H1 (cell line): ENCODE data around the gene DNAJB6. TPM values are rescaled to one million over a fixed set of nuclear protein-coding genes. Genes with fewer than 3 reads are reported as not detected.

ENCODE experiments used
- BCL11A ChIP-seq, 2 experiments: IDR thresholded peaks; one replicate each; pipeline ENCODE4 v1.6.1; 2011; ENCODE audit warnings: low read depth in 2 of 2, low read length in 2 of 2, mild to moderate bottlenecking in 2 of 2
- polyA plus RNA-seq, 7 experiments: library from polyadenylated mRNA; depleted of rRNA in 3 of 7; stranded (reverse) in 5 of 7; unstranded in 2 of 7; fragments of >200 nt in 5 of 7; fragments of 200-250 nt in 2 of 7; gene quantifications; 1 replicate in 5 of 7; 2 replicates in 1 of 7; 4 replicates in 1 of 7; pipeline versions ENCODE4 v1.2.1 to v1.2.3, GENCODE V29; 2011 to 2013; ENCODE audit warnings: missing spikeins in 2 of 7, mixed read lengths in 2 of 7
- total RNA-seq: library from RNA; stranded (reverse); fragmentation: NEBNext Ultra II Directional; extraction: Animal tissue kit (Norgen Biotek cat#: 25700); gene quantifications from 2 replicates; pipeline ENCODE4 v1.2.1, GENCODE V29; 2021

DNAJB6 gene
- total and polyA plus RNA-seq, 2 of the 8 experiments (the other 6 are each of a cell fraction or from before 2014, with no cell fraction given): 166 to 295 TPM

- no peak for TF ChIP-seq BCL11A (IDR thresholded peaks at IDR 0.05; ENCODE audit: low read depth in 2 of 2, low read length in 2 of 2)
These were observed 39.6 kb upstream of the DNAJB6 start (continued) for GRCh38 chr7:157297185-157297584.
